Measurements from ENCODE around the gene ABCC8. TPM values are rescaled to one million over a fixed set of nuclear protein-coding genes. Genes with fewer than 3 reads are reported as not detected.

Gene ABCC8
- total RNA-seq, 1 donor = not detected

DNA sequence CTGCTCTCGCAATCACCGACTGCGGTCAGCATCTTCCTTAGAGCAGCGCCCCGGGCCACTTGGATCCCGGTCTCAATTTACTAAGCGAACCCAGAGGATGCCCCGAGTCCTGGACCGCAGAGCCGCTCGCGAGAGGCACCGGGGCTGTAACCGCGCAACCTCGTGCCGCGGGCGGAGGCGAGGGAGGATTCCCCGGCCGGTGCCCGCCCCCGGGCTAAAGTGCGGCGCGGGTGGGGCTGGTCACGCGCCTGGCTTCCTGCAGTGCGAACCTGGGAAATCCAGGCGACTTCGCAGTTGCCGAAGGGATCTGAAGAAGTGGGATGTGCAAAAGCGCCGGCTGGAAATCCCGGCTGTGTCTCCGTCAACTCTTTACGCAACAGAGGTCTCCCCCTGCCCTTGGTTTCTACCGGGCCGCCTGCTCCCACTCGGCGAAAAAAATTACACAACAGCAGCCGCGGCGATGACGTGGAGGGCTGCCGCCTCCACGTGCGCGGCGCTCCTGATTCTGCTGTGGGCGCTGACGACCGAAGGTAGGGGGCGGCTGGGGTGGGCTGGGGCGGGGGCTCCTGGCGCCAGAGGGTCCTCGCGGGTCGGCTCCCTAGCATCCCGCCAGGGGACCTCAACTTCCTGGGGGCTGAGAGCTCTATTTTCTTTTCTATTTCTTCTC, 125.0 kb downstream of the ABCC8 start, which contains the start of gene NCR3LG1:
NCR3LG1 (plus strand) TSS at position 291 of the 667 bp plus-strand sequence; CDS start at position 461, 170 bp downstream.
- peaks cover 24% of the 10 kb centered on the region for H3K4me1 ChIP-seq (ENCODE audit: insufficient read depth, low read length)
- peaks cover 16% of the 10 kb centered on the region for H3K79me2 ChIP-seq (ENCODE audit: insufficient read depth, low read length)
- no peaks in the 10 kb centered on the region for H3K36me3 ChIP-seq (ENCODE audit: insufficient read depth, low read length)
- no peaks in the 10 kb centered on the region for H4K20me1 ChIP-seq (ENCODE audit: insufficient read depth, low read length)
- no peaks in the 10 kb centered on the region for H3K9me3 ChIP-seq (ENCODE audit: low read depth, low read length)
- H3K27ac ChIP-seq (ENCODE audit: low read depth, low read length) = peak within 1 kb of the TSS; percentile 75
- H3K4me3 ChIP-seq (ENCODE audit: insufficient read depth, low read length) = peak within 1 kb of the TSS; percentile 78
- H3K4me2 ChIP-seq (ENCODE audit: insufficient read depth, low read length) = peak within 1 kb of the TSS; percentile 94
- DNase-seq (ENCODE audit: insufficient read length, low spot score, missing footprints) = peak; percentile 88
- no peaks in the 10 kb centered on the region for H3K27me3 ChIP-seq (ENCODE audit: insufficient read depth, low read length)
- TF ChIP-seq CTCF (IDR thresholded peaks at IDR 0.05; ENCODE audit: extremely low read depth, low read depth, low read length) = no peak
- H2AFZ ChIP-seq (ENCODE audit: low read length) = peak within 1 kb of the TSS; percentile 88

- DNase-seq (ENCODE audit: insufficient read length, low spot score, missing footprints) = no peak
- Histone ChIP-seq H3K36me3 (ENCODE audit: insufficient read depth, low read length) (no peaks in the 10 kb centered on the region), H3K4me3 (ENCODE audit: insufficient read depth, low read length) (peak overlapping the region; percentile 78), H3K4me1 (ENCODE audit: insufficient read depth, low read length) (peaks cover 24% of the 10 kb centered on the region), H3K27ac (ENCODE audit: low read depth, low read length) (peak overlapping the region; percentile 75), H2AFZ (ENCODE audit: low read length) (peak overlapping the region; percentile 88), H3K79me2 (ENCODE audit: insufficient read depth, low read length) (peaks cover 11% of the 10 kb centered on the region), H3K4me2 (ENCODE audit: insufficient read depth, low read length) (peak overlapping the region; percentile 94), H3K9me3 (ENCODE audit: low read depth, low read length) (no peaks in the 10 kb centered on the region), H4K20me1 (ENCODE audit: insufficient read depth, low read length) (no peaks in the 10 kb centered on the region), H3K27me3 (ENCODE audit: insufficient read depth, low read length) (no peaks in the 10 kb centered on the region)
- peak; percentile 13 for TF ChIP-seq CTCF (IDR thresholded peaks at IDR 0.05; ENCODE audit: extremely low read depth, low read depth, low read length)
Observed at GRCh38 chr11:17351172-17351509, 125.5 kb downstream of the ABCC8 start.

DNA sequence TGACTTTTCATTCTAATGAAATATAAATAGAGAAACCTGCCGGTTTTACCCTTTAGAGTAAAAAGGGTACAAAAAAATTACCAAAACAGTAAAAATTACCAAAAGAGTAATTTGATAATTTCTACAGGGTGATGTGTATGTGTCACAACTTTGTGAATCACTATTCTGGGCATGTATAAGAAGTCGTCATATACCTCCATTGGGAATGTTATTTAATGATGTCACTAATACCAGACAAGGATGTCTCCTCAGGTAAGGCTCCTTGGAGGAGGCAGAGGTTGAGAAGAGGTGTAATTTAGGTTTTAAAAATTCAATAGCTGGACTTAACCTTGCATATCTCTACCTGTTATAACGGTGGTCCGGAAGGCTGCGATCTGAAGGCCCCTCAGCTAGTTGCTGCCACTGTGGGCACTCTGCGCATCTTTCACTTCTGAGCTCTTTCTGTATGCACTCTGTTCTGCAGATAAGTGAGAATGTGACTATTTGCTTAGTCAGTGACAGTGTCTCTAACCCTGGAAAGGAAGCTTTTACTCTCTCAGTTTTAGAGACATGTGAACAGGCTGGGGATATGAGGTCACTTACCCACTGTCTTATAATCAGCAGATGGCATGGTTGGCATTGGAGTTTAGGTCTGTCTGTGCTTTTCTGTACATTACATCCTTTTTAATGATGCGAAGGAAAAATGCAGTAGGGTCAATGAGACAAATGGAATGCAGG, 126.0 kb downstream of the ABCC8 start:
- no peak overlapping the region for H3K4me3 ChIP-seq (ENCODE audit: insufficient read depth, low read length)
- H3K79me2 ChIP-seq (ENCODE audit: insufficient read depth, low read length) = peaks cover 8% of the 10 kb centered on the region
- no peak overlapping the region for H2AFZ ChIP-seq (ENCODE audit: low read length)
- DNase-seq (ENCODE audit: insufficient read length, low spot score, missing footprints) = peak; percentile 71
- no peaks in the 10 kb centered on the region for H3K36me3 ChIP-seq (ENCODE audit: insufficient read depth, low read length)
- H3K27me3 ChIP-seq (ENCODE audit: insufficient read depth, low read length) = no peaks in the 10 kb centered on the region
- no peaks in the 10 kb centered on the region for H3K9me3 ChIP-seq (ENCODE audit: low read depth, low read length)
- H3K4me1 ChIP-seq (ENCODE audit: insufficient read depth, low read length) = peaks cover 24% of the 10 kb centered on the region
- TF ChIP-seq CTCF (IDR thresholded peaks at IDR 0.05; ENCODE audit: extremely low read depth, low read depth, low read length) = no peak
- peak overlapping the region; percentile 94 for H3K4me2 ChIP-seq (ENCODE audit: insufficient read depth, low read length)
- no peak overlapping the region for H3K27ac ChIP-seq (ENCODE audit: low read depth, low read length)
- no peaks in the 10 kb centered on the region for H4K20me1 ChIP-seq (ENCODE audit: insufficient read depth, low read length)

DNA sequence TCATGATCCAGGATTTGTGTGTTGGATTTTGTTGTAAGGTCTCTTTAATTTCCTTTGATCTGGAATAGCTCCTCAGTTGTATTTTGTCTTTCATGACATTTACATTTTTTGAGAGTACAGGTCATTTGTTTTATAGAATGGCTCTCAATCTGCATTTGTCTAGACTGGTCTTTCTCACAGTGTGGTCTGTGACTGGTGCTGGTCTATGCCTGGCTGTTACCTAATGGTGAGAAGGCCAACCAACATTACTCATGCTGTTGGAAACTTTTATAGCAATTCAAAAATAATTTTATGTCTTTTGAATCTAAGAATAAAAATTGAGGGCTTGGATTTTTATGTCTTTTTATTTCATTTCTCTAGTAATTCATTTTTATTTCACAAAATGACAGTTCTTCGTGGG, 129.0 kb downstream of the ABCC8 start:
- Histone ChIP-seq H3K4me3 (ENCODE audit: insufficient read depth, low read length) (no peak overlapping the region), H3K27me3 (ENCODE audit: insufficient read depth, low read length) (no peaks in the 10 kb centered on the region), H4K20me1 (ENCODE audit: insufficient read depth, low read length) (no peaks in the 10 kb centered on the region), H3K4me1 (ENCODE audit: insufficient read depth, low read length) (peaks cover 17% of the 10 kb centered on the region), H3K9me3 (ENCODE audit: low read depth, low read length) (no peaks in the 10 kb centered on the region), H3K36me3 (ENCODE audit: insufficient read depth, low read length) (no peaks in the 10 kb centered on the region), H2AFZ (ENCODE audit: low read length) (no peak overlapping the region), H3K27ac (ENCODE audit: low read depth, low read length) (no peak overlapping the region), H3K79me2 (ENCODE audit: insufficient read depth, low read length) (no peaks in the 10 kb centered on the region), H3K4me2 (ENCODE audit: insufficient read depth, low read length) (no peak overlapping the region)
- no peak for DNase-seq (ENCODE audit: insufficient read length, low spot score, missing footprints)
- no peak for TF ChIP-seq CTCF (IDR thresholded peaks at IDR 0.05; ENCODE audit: extremely low read depth, low read depth, low read length)
